Loucy (cell line): ENCODE results near the gene POU2F3.

Source experiments
- H2AFZ ChIP-seq: fragments of 200-600 bp; sonication (generic); 2 replicates; pipeline ENCODE4 v1.6.0; 2016; ENCODE audit warnings: antibody characterized with exemption, mild to moderate bottlenecking, low read length, moderate library complexity
- H3F3A ChIP-seq: fragments of 200-600 bp; 2 replicates; pipeline ENCODE4 v1.6.0; 2016; ENCODE audit warnings: antibody characterized with exemption, low read depth, mild to moderate bottlenecking
- H3K27me3 ChIP-seq: fragments of 200-600 bp; sonication (generic); 2 replicates; pipeline ENCODE4 v1.6.1; 2014; ENCODE audit warnings: low read length, mild to moderate bottlenecking; ENCODE audit not compliant: insufficient read depth, poor library complexity, severe bottlenecking
- H3K36me3 ChIP-seq: fragments of 200-600 bp; sonication (generic); 2 replicates; pipeline ENCODE4 v1.6.1; 2016; ENCODE audit warnings: low read length; ENCODE audit not compliant: insufficient read depth
- H3K4me1 ChIP-seq: fragments of 200-600 bp; sonication (generic); 2 replicates; pipeline ENCODE4 v1.5.1; 2014; ENCODE audit warnings: low read length, mild to moderate bottlenecking; ENCODE audit not compliant: insufficient read depth, poor library complexity, severe bottlenecking
- H3K4me2 ChIP-seq: fragments of 200-600 bp; sonication (generic); 2 replicates; pipeline ENCODE4 v1.6.0; 2014; ENCODE audit warnings: antibody characterized with exemption, low read length, low read depth, mild to moderate bottlenecking; ENCODE audit not compliant: poor library complexity, severe bottlenecking
- H3K4me3 ChIP-seq: fragments of 200-600 bp; sonication (generic); 2 replicates; pipeline ENCODE4 v1.5.1; 2014; ENCODE audit warnings: low read length, mild to moderate bottlenecking, mixed read lengths; ENCODE audit not compliant: poor library complexity, severe bottlenecking
- H3K79me2 ChIP-seq: fragments of 200-600 bp; sonication (generic); 2 replicates; pipeline ENCODE4 v1.6.1; 2014; ENCODE audit warnings: low read length; ENCODE audit not compliant: insufficient read depth
- H3K9ac ChIP-seq: fragments of 200-600 bp; sonication (generic); 2 replicates; pipeline ENCODE4 v1.6.0; 2014; ENCODE audit warnings: mild to moderate bottlenecking, low read depth, low read length, moderate library complexity; ENCODE audit not compliant: poor library complexity, severe bottlenecking
- H3K9me2 ChIP-seq: fragments of 200-600 bp; sonication (generic); replicated peaks from 2 replicates; pipeline ENCODE4 v1.6.1; 2016; ENCODE audit warnings: low read depth, low read length, mixed read lengths
- H3K9me3 ChIP-seq: fragments of 200-600 bp; sonication (generic); 2 replicates; pipeline ENCODE4 v1.6.1; 2014; ENCODE audit warnings: mild to moderate bottlenecking, antibody characterized with exemption, low read length, low read depth; ENCODE audit not compliant: insufficient read depth
- H4K20me1 ChIP-seq: fragments of 200-600 bp; sonication (generic); 2 replicates; pipeline ENCODE4 v1.6.0; 2014; ENCODE audit warnings: antibody characterized with exemption, low read length, mild to moderate bottlenecking; ENCODE audit not compliant: insufficient read depth, poor library complexity, severe bottlenecking
- EZH2phosphoT487 ChIP-seq: fragments of 200-600 bp; IDR thresholded peaks from 2 replicates; pipeline ENCODE4 v1.6.1; 2018; ENCODE audit warnings: antibody characterized with exemption, mild to moderate bottlenecking, moderate library complexity, borderline replicate concordance
- TF ChIP-seq, protein P1 (sequence below): fragments of 200-600 bp; sonication (generic); conservative IDR thresholded peaks from 2 replicates; pipeline ENCODE4 v1.5.1; 2014; ENCODE audit warnings: mild to moderate bottlenecking, antibody characterized with exemption, low read length

Gene POU2F3

DNA sequence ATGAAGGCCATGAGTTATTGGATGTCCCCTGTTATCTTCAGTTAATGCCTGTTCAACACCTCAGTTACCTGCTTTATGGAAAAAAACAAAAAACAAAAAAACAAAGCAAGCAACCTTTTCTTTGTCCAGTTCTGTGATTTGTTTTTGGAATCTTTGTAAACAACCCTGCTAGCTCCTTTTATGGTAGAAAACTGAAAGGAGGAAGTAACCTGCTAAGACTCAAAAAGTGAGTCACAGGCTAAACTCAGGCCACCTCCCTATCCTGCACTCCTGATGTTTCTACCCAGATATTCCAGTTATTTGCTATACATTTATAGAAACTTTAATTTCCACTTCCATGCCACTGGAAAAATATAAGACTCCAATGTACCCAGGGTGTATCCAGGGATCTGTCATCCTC is 64.6 kb downstream of the POU2F3 start:
- Histone ChIP-seq H3K4me2 (no peak overlapping the region), H3K9ac (no peak overlapping the region), H3K4me1 (no peaks in the 10 kb centered on the region), H3F3A (no peaks in the 10 kb centered on the region), H4K20me1 (no peaks in the 10 kb centered on the region), H2AFZ (no peak overlapping the region), H3K36me3 (no peaks in the 10 kb centered on the region), H3K79me2 (no peaks in the 10 kb centered on the region), H3K9me2 (no peaks in the 10 kb centered on the region), H3K9me3 (no peaks in the 10 kb centered on the region), H3K4me3 (no peak overlapping the region), H3K27me3 (no peaks in the 10 kb centered on the region)
- TF ChIP-seq, protein P1, sequence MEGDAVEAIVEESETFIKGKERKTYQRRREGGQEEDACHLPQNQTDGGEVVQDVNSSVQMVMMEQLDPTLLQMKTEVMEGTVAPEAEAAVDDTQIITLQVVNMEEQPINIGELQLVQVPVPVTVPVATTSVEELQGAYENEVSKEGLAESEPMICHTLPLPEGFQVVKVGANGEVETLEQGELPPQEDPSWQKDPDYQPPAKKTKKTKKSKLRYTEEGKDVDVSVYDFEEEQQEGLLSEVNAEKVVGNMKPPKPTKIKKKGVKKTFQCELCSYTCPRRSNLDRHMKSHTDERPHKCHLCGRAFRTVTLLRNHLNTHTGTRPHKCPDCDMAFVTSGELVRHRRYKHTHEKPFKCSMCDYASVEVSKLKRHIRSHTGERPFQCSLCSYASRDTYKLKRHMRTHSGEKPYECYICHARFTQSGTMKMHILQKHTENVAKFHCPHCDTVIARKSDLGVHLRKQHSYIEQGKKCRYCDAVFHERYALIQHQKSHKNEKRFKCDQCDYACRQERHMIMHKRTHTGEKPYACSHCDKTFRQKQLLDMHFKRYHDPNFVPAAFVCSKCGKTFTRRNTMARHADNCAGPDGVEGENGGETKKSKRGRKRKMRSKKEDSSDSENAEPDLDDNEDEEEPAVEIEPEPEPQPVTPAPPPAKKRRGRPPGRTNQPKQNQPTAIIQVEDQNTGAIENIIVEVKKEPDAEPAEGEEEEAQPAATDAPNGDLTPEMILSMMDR, result no peak
- no peak for TF ChIP-seq EZH2phosphoT487

DNA sequence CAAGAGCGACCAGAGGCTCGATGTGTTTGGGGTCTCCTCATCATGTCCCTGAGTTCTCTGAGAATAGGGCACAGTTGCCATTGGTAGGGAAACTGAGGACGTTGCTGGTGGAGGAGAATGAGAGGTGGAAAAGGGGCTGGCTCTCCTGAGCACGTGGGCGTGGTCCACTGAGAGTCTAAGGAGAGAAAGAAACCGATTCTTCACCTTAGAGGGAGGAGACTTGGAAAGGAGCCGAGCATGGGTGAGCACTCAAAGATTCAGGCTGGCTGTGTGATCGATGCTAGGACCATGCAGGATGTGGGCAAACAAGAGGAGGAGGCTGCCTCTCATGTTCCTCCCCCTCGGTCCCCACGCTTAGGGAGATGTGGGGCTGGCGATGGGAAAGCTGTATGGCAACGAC is 65.3 kb downstream of the POU2F3 start:
- TF ChIP-seq, protein P1, result no peak
- no peak for TF ChIP-seq EZH2phosphoT487
- no peak overlapping the region for H3K4me2 ChIP-seq

DNA sequence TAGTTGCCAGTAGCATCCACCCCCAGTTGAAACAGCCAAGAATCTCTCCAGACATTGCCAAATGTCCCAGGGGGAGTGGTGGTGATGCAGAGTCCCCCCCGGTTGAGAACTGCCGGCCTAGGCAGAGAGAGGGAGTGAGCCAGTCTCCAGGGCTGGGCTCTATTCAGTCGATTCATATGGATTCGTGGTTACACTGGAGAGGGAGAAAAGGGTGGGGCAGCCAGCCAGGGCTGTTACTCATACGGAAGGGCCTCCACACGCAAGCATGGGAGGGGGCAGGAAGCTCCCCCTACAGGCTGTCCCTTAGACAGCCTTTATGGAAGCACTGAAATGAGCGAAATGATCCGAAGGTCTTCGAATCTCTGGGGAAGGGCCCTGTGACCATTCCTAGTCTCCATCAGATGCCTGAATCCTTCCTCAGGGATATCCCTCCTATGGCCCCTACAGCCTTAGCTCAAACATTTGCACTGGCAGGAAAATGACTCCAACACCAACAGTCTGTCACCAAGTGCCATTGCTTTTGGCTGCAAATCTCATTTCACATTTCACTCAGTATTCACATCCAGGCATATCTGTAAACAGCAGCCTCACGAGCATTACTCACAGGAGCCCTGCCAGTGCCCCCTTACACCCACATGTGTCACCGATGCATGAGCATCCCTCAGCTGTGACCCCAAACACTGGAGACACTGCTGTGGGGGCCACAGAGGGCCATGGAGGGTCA is 66.7 kb downstream of the POU2F3 start:
- H3K4me3 ChIP-seq, result no peak overlapping the region
- no peak for TF ChIP-seq EZH2phosphoT487
- TF ChIP-seq, protein P1, result no peak; the same call in 1 of the 2 replicates
- H3K4me1 ChIP-seq, result no peaks in the 10 kb centered on the region
- H3K79me2 ChIP-seq, result no peaks in the 10 kb centered on the region
- no peak overlapping the region for H3K9ac ChIP-seq
- H3K4me2 ChIP-seq, result no peak overlapping the region
- no peaks in the 10 kb centered on the region for H4K20me1 ChIP-seq
- no peaks in the 10 kb centered on the region for H3F3A ChIP-seq
- H3K27me3 ChIP-seq, result no peaks in the 10 kb centered on the region
- H3K36me3 ChIP-seq, result no peaks in the 10 kb centered on the region
- H3K9me3 ChIP-seq, result no peaks in the 10 kb centered on the region
- H3K9me2 ChIP-seq, result no peaks in the 10 kb centered on the region
- H2AFZ ChIP-seq, result no peak overlapping the region

More for the DNA sequence above, 65.3 kb downstream of the POU2F3 start:
- H3K27me3 ChIP-seq, result no peaks in the 10 kb centered on the region
- H3K36me3 ChIP-seq, result no peaks in the 10 kb centered on the region
- no peaks in the 10 kb centered on the region for H3F3A ChIP-seq
- no peak overlapping the region for H2AFZ ChIP-seq
- H3K4me1 ChIP-seq, result no peaks in the 10 kb centered on the region
- H3K9me3 ChIP-seq, result no peaks in the 10 kb centered on the region
- H3K79me2 ChIP-seq, result no peaks in the 10 kb centered on the region
- no peaks in the 10 kb centered on the region for H3K9me2 ChIP-seq
- no peak overlapping the region for H3K9ac ChIP-seq
- no peaks in the 10 kb centered on the region for H4K20me1 ChIP-seq
- H3K4me3 ChIP-seq, result no peak overlapping the region
